Measurements from ENCODE around the gene GPR31. TPM values are rescaled to one million over a fixed set of nuclear protein-coding genes. Genes with fewer than 3 reads are reported as not detected.
"Not testable (repeated sequence)": the region's sequence is repeated elsewhere in the genome, so short reads cannot be mapped to it uniquely, and the experiment has no call there.

Gene GPR31
- total and polyA plus RNA-seq, 2 donors (not counting 1 experiment from before 2014, with no cell fraction given): not detected

DNA sequence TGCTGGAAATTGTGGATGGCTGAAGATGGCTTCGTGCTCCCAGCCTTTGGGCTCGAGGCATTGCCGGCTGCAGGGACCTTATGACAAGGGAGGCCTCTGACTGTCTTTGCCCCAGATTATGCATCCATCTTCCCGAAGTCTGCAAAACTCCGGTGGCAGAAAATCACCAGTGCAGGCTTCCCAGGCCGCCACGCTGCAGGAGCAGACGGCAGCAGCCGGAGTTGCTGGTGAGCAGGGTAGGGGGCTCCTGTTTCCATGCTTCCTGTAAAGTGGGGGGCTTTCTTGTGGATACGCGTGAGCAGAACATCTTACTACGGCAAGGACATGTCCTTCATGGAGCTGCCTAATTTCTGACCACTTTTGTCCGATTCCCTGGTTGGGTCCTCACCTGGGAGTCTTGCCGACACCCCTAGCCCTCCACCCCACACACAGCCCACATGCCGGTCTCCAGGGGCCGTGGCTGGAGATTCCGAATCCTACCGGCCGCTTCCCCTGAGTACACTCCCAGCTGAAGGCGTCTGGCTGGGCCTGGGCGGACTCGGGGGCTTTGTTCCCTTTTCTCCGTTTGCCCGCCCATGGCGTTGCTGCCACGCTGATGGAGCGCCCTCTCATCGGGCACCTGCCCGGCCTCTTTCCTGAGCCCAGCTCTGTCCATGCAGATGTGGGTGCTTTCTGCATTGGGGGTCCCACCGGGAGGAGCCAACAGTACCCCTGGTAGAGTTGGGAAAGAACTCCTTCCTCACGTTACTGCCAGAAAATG is 21.3 kb upstream of the GPR31 start:
- H3K27me3 ChIP-seq (replicated peaks in 1 of 4; ENCODE audit: control extremely low read depth in 1 of 4, control insufficient read depth in 3 of 4, insufficient read depth in 4 of 4, low read length in 3 of 4); H3K9me3 Mint-ChIP-seq (ENCODE audit: insufficient read depth); H2AFZ ChIP-seq (ENCODE audit: insufficient read depth, low read depth, low read length, poor library complexity, severe bottlenecking); POLR2A ChIA-PET; H3K27ac Mint-ChIP-seq; H3K36me3 ChIP-seq (replicated peaks in 1 of 2; ENCODE audit: control extremely low read depth in 1 of 2, control insufficient read depth in 1 of 2, extremely low read depth in 1 of 2, insufficient read depth in 2 of 2, low read length in 1 of 2); H3K9me3 ChIP-seq (ENCODE audit: control extremely low read depth in 1 of 3, control insufficient read depth in 2 of 3, insufficient read depth in 1 of 3, low read length in 2 of 3); DNase-seq; intact Hi-C loops (cut with micrococcal nuclease); H3K4me1 Mint-ChIP-seq; H3K4me1 ChIP-seq (ENCODE audit: control insufficient read depth in 2 of 2, insufficient read depth in 2 of 2, low read length in 2 of 2); H3K27me3 Mint-ChIP-seq; H3K4me2 ChIP-seq (replicated peaks; ENCODE audit: low read depth, low read length, poor library complexity, severe bottlenecking); H3K9ac ChIP-seq (ENCODE audit: low read length); H3K79me2 ChIP-seq (ENCODE audit: control insufficient read depth, insufficient read depth, low read length); ATAC-seq (ENCODE audit: low read depth); CTCF ChIA-PET; H4K20me1 ChIP-seq (ENCODE audit: control insufficient read depth, insufficient read depth, low read length, poor library complexity, severe bottlenecking); H3K4me3 ChIP-seq (ENCODE audit: control extremely low read depth in 1 of 5, extremely low read depth in 1 of 5, insufficient read depth in 1 of 5, low read depth in 2 of 5, low read length in 4 of 5); H3K4me3 Mint-ChIP-seq; H3K27ac ChIP-seq (ENCODE audit: low read length in 2 of 2): not testable (repeated sequence)
- WGBS (ENCODE audit: insufficient coverage): 100% methylated on average over 1 of the region's 31 CpGs

DNA sequence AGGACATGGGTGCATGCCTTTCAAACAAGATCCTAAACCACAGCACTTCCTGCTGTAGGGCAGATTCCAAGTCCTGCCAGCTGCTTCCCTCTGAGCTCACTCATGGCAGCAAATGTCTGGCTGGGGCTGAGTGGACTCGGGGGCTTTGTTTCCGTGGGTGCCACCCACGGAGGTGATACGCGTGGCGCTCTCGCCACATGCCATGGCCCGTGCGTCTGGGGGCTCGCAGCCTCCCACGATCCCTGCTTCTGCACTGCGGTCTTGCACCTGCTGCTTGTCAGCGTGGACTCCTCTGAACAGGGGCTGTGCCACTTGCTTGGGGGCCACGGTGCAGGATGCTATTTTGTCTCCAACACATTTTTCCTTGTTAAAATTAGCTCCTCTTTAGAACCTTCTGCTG is 19.5 kb upstream of the GPR31 start:
- H3K4me2 ChIP-seq (replicated peaks; ENCODE audit: low read depth, low read length, poor library complexity, severe bottlenecking); ATAC-seq (ENCODE audit: low read depth); POLR2A ChIA-PET; H2AFZ ChIP-seq (ENCODE audit: insufficient read depth, low read depth, low read length, poor library complexity, severe bottlenecking); H3K27ac Mint-ChIP-seq; H3K27ac ChIP-seq (ENCODE audit: low read length in 2 of 2); CTCF ChIA-PET; H3K27me3 ChIP-seq (replicated peaks in 1 of 4; ENCODE audit: control extremely low read depth in 1 of 4, control insufficient read depth in 3 of 4, insufficient read depth in 4 of 4, low read length in 3 of 4); H3K79me2 ChIP-seq (ENCODE audit: control insufficient read depth, insufficient read depth, low read length); intact Hi-C loops (cut with micrococcal nuclease); H3K4me3 Mint-ChIP-seq; H3K9me3 Mint-ChIP-seq (ENCODE audit: insufficient read depth); H3K4me3 ChIP-seq (ENCODE audit: control extremely low read depth in 1 of 5, extremely low read depth in 1 of 5, insufficient read depth in 1 of 5, low read depth in 2 of 5, low read length in 4 of 5); DNase-seq; H3K9me3 ChIP-seq (ENCODE audit: control extremely low read depth in 1 of 3, control insufficient read depth in 2 of 3, insufficient read depth in 1 of 3, low read length in 2 of 3); H3K4me1 ChIP-seq (ENCODE audit: control insufficient read depth in 2 of 2, insufficient read depth in 2 of 2, low read length in 2 of 2); H4K20me1 ChIP-seq (ENCODE audit: control insufficient read depth, insufficient read depth, low read length, poor library complexity, severe bottlenecking); H3K4me1 Mint-ChIP-seq; H3K36me3 ChIP-seq (replicated peaks in 1 of 2; ENCODE audit: control extremely low read depth in 1 of 2, control insufficient read depth in 1 of 2, extremely low read depth in 1 of 2, insufficient read depth in 2 of 2, low read length in 1 of 2); H3K9ac ChIP-seq (ENCODE audit: low read length): not testable (repeated sequence)
- H3K27me3 Mint-ChIP-seq: peaks cover 10% of the 10 kb centered on the region
- WGBS (ENCODE audit: insufficient coverage): no CpG with 5 or more reads among the region's 14 CpGs

DNA sequence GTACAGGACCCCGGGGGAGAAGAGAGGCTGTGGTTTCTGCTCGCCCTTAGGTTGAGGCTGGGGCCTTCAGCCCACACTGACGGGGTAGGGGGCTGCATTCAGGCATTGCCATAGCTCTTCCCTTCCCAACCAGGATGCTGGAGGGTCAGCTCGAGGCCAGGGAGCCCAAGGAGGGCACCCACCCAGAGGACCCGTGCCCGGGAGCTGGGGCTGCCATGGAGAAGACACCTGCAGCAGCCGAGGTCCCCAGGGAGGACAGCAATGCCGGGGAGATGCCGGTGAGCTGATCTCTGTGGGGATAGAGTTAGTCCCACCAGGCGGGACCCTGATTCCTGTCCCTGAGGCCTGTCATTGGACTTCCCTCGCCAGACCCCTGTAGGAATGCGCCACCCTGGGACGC is 14.2 kb upstream of the GPR31 start:
- H4K20me1 ChIP-seq (ENCODE audit: control insufficient read depth, insufficient read depth, low read length, poor library complexity, severe bottlenecking); H3K9ac ChIP-seq (ENCODE audit: low read length); H3K4me1 Mint-ChIP-seq; H3K27ac ChIP-seq (ENCODE audit: low read length in 2 of 2); intact Hi-C loops (cut with micrococcal nuclease); DNase-seq; H3K27ac Mint-ChIP-seq; H3K4me2 ChIP-seq (replicated peaks; ENCODE audit: low read depth, low read length, poor library complexity, severe bottlenecking); POLR2A ChIA-PET; H3K27me3 ChIP-seq (replicated peaks in 1 of 4; ENCODE audit: control extremely low read depth in 1 of 4, control insufficient read depth in 3 of 4, insufficient read depth in 4 of 4, low read length in 3 of 4); H2AFZ ChIP-seq (ENCODE audit: insufficient read depth, low read depth, low read length, poor library complexity, severe bottlenecking); H3K36me3 ChIP-seq (replicated peaks in 1 of 2; ENCODE audit: control extremely low read depth in 1 of 2, control insufficient read depth in 1 of 2, extremely low read depth in 1 of 2, insufficient read depth in 2 of 2, low read length in 1 of 2); ATAC-seq (ENCODE audit: low read depth); H3K4me3 ChIP-seq (ENCODE audit: control extremely low read depth in 1 of 5, extremely low read depth in 1 of 5, insufficient read depth in 1 of 5, low read depth in 2 of 5, low read length in 4 of 5); H3K4me3 Mint-ChIP-seq; H3K9me3 Mint-ChIP-seq (ENCODE audit: insufficient read depth); H3K79me2 ChIP-seq (ENCODE audit: control insufficient read depth, insufficient read depth, low read length); H3K4me1 ChIP-seq (ENCODE audit: control insufficient read depth in 2 of 2, insufficient read depth in 2 of 2, low read length in 2 of 2); H3K9me3 ChIP-seq (ENCODE audit: control extremely low read depth in 1 of 3, control insufficient read depth in 2 of 3, insufficient read depth in 1 of 3, low read length in 2 of 3): not testable (repeated sequence)
- 76% methylated on average over 5 of the region's 13 CpGs for WGBS (ENCODE audit: insufficient coverage)
- CTCF ChIA-PET: interaction anchor here (1.7 kb wide), 1 partner anchor 397 kb away, joined by 4 read pairs; no protein-coding TSS in a partner anchor
- peaks cover 11% of the 10 kb centered on the region for H3K27me3 Mint-ChIP-seq

DNA sequence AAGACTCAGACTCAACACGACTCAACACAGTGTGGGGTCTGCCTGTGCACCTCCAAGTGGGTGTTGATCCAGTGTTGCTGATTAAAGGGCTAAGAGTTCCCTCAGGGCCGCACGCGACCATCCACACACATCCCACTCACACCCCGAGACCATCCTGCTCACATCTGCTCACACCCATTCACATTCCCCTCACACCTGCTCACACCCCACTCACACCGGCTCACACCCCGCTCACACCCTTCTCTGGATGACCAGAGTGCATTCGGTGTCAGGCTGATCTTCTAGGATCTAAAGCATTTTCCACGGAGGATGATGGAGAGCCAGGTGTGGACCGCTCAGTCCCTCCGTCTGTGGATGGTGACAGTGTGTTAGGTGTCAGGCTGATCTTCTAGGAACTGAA is 13.5 kb upstream of the GPR31 start:
- H3K4me3 Mint-ChIP-seq; H2AFZ ChIP-seq (ENCODE audit: insufficient read depth, low read depth, low read length, poor library complexity, severe bottlenecking); H3K9me3 Mint-ChIP-seq (ENCODE audit: insufficient read depth); H3K4me1 Mint-ChIP-seq; POLR2A ChIA-PET; H3K36me3 ChIP-seq (replicated peaks in 1 of 2; ENCODE audit: control extremely low read depth in 1 of 2, control insufficient read depth in 1 of 2, extremely low read depth in 1 of 2, insufficient read depth in 2 of 2, low read length in 1 of 2); H4K20me1 ChIP-seq (ENCODE audit: control insufficient read depth, insufficient read depth, low read length, poor library complexity, severe bottlenecking); ATAC-seq (ENCODE audit: low read depth); H3K9ac ChIP-seq (ENCODE audit: low read length); DNase-seq; H3K79me2 ChIP-seq (ENCODE audit: control insufficient read depth, insufficient read depth, low read length); H3K27me3 ChIP-seq (replicated peaks in 1 of 4; ENCODE audit: control extremely low read depth in 1 of 4, control insufficient read depth in 3 of 4, insufficient read depth in 4 of 4, low read length in 3 of 4); H3K4me3 ChIP-seq (ENCODE audit: control extremely low read depth in 1 of 5, extremely low read depth in 1 of 5, insufficient read depth in 1 of 5, low read depth in 2 of 5, low read length in 4 of 5); H3K4me2 ChIP-seq (replicated peaks; ENCODE audit: low read depth, low read length, poor library complexity, severe bottlenecking); H3K4me1 ChIP-seq (ENCODE audit: control insufficient read depth in 2 of 2, insufficient read depth in 2 of 2, low read length in 2 of 2); H3K27ac ChIP-seq (ENCODE audit: low read length in 2 of 2); H3K9me3 ChIP-seq (ENCODE audit: control extremely low read depth in 1 of 3, control insufficient read depth in 2 of 3, insufficient read depth in 1 of 3, low read length in 2 of 3); H3K27ac Mint-ChIP-seq; intact Hi-C loops (cut with micrococcal nuclease): not testable (repeated sequence)
- CTCF ChIA-PET: interaction anchor here (1.7 kb wide), 1 partner anchor 396 kb away, joined by 4 read pairs; no protein-coding TSS in a partner anchor
- peaks cover 11% of the 10 kb centered on the region for H3K27me3 Mint-ChIP-seq
- WGBS (ENCODE audit: insufficient coverage): 94% methylated on average over 7 of the region's 11 CpGs
